HepG2 (cell line): ENCODE results near the gene SOX8. TPM values are rescaled to one million over a fixed set of nuclear protein-coding genes. Genes with fewer than 3 reads are reported as not detected.

Experiments used
- ARID4A ChIP-seq: sonication (generic); formaldehyde crosslinking; IDR thresholded peaks from 2 replicates; pipeline ENCODE4 v1.5.0; 2020; ENCODE audit warnings: mild to moderate bottlenecking, missing genetic modification reagents, borderline replicate concordance
- FOXM1 ChIP-seq: sonication (generic); formaldehyde crosslinking; IDR thresholded peaks from 2 replicates; pipeline ENCODE4 v1.5.0; 2020; ENCODE audit warnings: missing genetic modification reagents
- GMEB2 ChIP-seq: IDR thresholded peaks from 2 replicates; pipeline ENCODE4 v1.6.1; 2016; ENCODE audit warnings: missing biosample characterization, missing genetic modification reagents, low read depth
- JARID2 ChIP-seq: sonication (generic); formaldehyde crosslinking; IDR thresholded peaks from 2 replicates; pipeline ENCODE4 v1.8.1; 2023; ENCODE audit warnings: missing genetic modification reagents, inconsistent platforms; ENCODE audit not compliant: insufficient replicate concordance
- MYPOP ChIP-seq: sonication (generic); formaldehyde crosslinking; IDR thresholded peaks from 2 replicates; pipeline ENCODE4 v1.8.1; 2023; ENCODE audit warnings: mild to moderate bottlenecking, moderate library complexity, missing genetic modification reagents
- TARDBP ChIP-seq: sonication (generic); formaldehyde crosslinking; IDR thresholded peaks from 2 replicates; pipeline ENCODE4 v1.8.0; 2022; ENCODE audit warnings: mild to moderate bottlenecking, missing genetic modification reagents
- TBX2 ChIP-seq: sonication (generic); formaldehyde crosslinking; IDR thresholded peaks from 2 replicates; pipeline ENCODE4 v1.5.0; 2020; ENCODE audit warnings: missing genetic modification reagents, mild to moderate bottlenecking, borderline replicate concordance
- ZBTB26 ChIP-seq: IDR thresholded peaks from 2 replicates; pipeline ENCODE4 v1.6.1; 2016; ENCODE audit warnings: missing compliant biosample characterization, missing genetic modification reagents, borderline replicate concordance
- ZNF101 ChIP-seq: sonication (generic); formaldehyde crosslinking; IDR thresholded peaks from 2 replicates; pipeline ENCODE4 v1.4.0; 2020; ENCODE audit warnings: mild to moderate bottlenecking, low read depth, missing genetic modification reagents, borderline replicate concordance
- ZNF224 ChIP-seq: sonication (generic); formaldehyde crosslinking; IDR thresholded peaks from 2 replicates; pipeline ENCODE4 v1.5.0; 2020; ENCODE audit warnings: mild to moderate bottlenecking, missing genetic modification reagents
- ZNF430 ChIP-seq: sonication (generic); formaldehyde crosslinking; IDR thresholded peaks from 2 replicates; pipeline ENCODE4 v1.9.0; 2021; ENCODE audit warnings: mild to moderate bottlenecking, missing genetic modification reagents
- ZNF841 ChIP-seq: sonication (generic); formaldehyde crosslinking; IDR thresholded peaks from 2 replicates; pipeline ENCODE4 v1.8.1; 2023; ENCODE audit warnings: missing genetic modification reagents, borderline replicate concordance
- polyA plus RNA-seq, 8 experiments: library from polyadenylated mRNA; depleted of rRNA in 3 of 8; stranded (reverse) in 7 of 8; unstranded in 1 of 8; fragments of >200 nt; fragmentation: Illumina TruSeq in 4 of 8; extraction: Trizol in 4 of 8; gene quantifications; 2 replicates each; pipeline versions ENCODE4 v1.2.1 to v1.2.3, GENCODE V29; 2011 to 2016; ENCODE audit warnings: low read depth in 4 of 8, missing spikeins in 1 of 8, mixed read lengths in 1 of 8; ENCODE audit not compliant: insufficient read depth in 1 of 8
- total RNA-seq, 5 experiments: library from RNA; depleted of rRNA; stranded (reverse); fragments of >200 nt; fragmentation: Illumina TruSeq; extraction: Trizol; gene quantifications; 2 replicates each; pipeline ENCODE4 v1.2.3, GENCODE V29; 2016; ENCODE audit warnings: low read depth in 1 of 5

SOX8 gene
- total and polyA plus RNA-seq, 2 of the 13 experiments (the other 11 are each of a cell fraction or from before 2014, with no cell fraction given) = 0.20 to 0.28 TPM

GRCh38 chr16:972316-973002 lies 9.1 kb upstream of the SOX8 start (continued):
- TF ChIP-seq ARID4A = peak; percentile 65; the same call in 1 of the 2 replicates
- TF ChIP-seq ZNF101 (CRISPR knock-in tag) = no peak
- TF ChIP-seq ZBTB26 = no peak
- TF ChIP-seq TBX2 (CRISPR knock-in tag) = peak; percentile 73
- TF ChIP-seq FOXM1 (CRISPR knock-in tag) = no peak
- TF ChIP-seq MYPOP (CRISPR knock-in tag) = 0 out of 2 replicates have a peak, but pooled peaks have one; percentile 49
- TF ChIP-seq ZNF841 (CRISPR knock-in tag) = no peak
- no peak for TF ChIP-seq JARID2 (CRISPR knock-in tag)
- TF ChIP-seq ZNF224 (CRISPR knock-in tag) = no peak
- peak; percentile 63 for TF ChIP-seq ZNF430
- no peak for TF ChIP-seq TARDBP (CRISPR knock-in tag)
- no peak for TF ChIP-seq GMEB2 (CRISPR knock-in tag)
